Activated CD4-positive, alpha-beta T cell treated with anti-CD3 and anti-CD28 coated beads, Interleukin-2, amount 50 U/mL, for 4 hours (primary cell): Measurements from ENCODE around the gene TGFBI.

Experiments used
- DNase-seq, 2 experiments: peaks; one replicate each; pipeline ENCODE4 v3.0.0-alpha.2; 2020

The TGFBI gene

DNA sequence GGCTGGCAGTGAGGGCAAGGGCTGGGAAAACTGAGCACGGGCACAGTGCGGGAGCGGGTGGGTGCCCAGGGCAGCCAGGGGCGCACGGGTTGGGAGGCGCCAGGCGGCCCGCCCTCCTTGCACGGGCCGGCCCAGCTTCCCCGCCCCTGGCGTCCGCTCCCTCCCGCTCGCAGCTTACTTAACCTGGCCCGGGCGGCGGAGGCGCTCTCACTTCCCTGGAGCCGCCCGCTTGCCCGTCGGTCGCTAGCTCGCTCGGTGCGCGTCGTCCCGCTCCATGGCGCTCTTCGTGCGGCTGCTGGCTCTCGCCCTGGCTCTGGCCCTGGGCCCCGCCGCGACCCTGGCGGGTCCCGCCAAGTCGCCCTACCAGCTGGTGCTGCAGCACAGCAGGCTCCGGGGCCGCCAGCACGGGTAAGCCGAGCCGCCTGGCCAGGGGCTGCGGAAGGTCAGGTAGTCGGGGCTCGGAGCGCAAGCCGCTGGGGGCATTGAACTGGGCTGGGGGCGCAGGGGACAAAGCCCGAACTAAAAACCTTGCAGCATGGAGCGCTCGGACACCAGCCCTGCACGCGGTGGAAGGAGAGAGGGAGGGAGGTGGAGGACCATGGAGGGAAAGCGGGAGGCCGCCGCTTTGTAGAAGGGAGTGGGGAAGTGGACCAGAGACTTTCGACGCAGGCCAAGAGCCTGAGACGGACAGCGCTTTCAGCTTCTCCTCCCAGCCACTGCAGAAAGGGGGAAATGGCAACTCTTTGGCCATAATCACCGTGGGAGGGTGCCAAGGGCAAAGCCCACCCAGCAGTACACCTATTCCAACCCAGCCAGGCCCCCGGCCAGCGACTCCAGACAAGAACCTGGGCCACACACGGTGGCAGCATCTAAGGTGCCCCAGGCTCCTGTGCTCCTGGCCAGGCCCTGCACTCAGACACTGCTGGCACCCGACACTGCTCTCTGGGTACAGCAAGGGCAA is at the start of gene TGFBI:
Gene TGFBI (plus strand): TSS at position 207 of the 961 bp plus-strand sequence. CDS start 68 bp downstream, at position 275.
- DNase-seq, result no peak

DNA sequence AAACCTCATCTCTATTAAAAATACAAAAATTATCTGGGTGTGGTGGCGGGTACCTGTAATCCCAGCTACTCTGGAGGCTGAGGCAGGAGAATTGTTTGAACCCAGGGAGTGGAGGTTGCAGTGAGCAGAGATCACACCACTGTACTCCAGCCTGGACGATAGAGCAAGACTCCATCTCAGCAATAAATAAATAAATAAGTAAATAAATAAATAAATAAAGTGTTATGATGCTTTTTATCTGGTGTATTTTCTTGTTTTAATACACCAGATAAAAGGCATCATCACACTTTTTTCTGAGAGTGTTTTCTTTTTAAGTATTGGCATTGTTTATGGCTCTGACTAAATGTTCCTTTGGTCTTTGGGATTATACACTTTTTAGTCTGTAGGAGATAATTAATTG is 49.8 kb upstream of the TGFBI start:
- DNase-seq, result no peak

GRCh38 chr5:135979510-135979909 is 49.3 kb upstream of the TGFBI start:
- no peak for DNase-seq

GRCh38 chr5:135980620-135981019 is 48.2 kb upstream of the TGFBI start:
- DNase-seq, result no peak

DNA sequence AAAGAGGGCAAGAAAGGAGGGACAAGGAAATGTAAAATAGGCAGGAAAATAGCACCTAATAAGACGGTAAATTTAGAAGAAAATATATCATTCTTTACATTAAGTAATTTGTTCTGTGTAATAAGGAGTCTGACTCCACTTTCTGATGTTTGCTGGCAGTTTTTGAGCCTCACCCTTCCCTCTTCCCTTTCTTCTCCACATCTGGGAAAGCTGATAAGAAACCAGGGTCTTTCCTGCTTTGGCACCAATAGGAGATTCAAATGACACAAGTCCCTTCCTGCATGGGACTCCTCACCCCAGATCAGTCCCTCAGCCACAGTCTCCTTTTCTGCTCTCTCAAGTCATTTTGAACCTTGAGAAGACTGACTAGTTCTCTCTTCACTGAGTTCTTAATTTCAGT is 42.8 kb upstream of the TGFBI start:
- no peak for DNase-seq

- no peak for DNase-seq
These were observed 42.4 kb upstream of the TGFBI start for GRCh38 chr5:135986401-135986800.

DNA sequence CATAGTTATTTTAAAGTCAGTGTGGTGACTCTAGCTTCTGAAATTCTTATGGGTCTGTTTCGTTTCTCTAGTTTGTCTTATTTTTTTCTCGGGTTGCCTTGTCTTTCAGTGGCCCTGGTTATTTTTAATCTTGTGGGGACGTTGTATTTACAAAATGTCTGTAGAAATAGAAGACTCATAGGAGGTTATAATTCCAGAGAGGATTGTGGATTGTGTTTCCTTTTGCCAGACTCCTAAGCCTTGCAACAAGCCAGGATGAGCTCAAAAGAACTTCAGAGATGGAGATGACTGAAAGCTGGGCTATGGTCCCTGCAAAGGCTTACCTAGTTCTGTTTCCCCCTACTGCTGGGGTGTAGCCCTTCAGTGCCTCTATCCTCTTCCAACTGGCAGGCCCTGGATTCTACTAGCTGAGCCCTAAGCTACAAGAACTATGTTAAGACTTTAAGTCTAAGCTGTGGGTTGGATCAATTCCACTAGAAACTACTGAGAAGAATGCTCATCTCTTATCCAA is 41.8 kb upstream of the TGFBI start:
- DNase-seq, result no peak

- DNase-seq, result no peak
These were observed 40.2 kb upstream of the TGFBI start for GRCh38 chr5:135988546-135988945.

DNA sequence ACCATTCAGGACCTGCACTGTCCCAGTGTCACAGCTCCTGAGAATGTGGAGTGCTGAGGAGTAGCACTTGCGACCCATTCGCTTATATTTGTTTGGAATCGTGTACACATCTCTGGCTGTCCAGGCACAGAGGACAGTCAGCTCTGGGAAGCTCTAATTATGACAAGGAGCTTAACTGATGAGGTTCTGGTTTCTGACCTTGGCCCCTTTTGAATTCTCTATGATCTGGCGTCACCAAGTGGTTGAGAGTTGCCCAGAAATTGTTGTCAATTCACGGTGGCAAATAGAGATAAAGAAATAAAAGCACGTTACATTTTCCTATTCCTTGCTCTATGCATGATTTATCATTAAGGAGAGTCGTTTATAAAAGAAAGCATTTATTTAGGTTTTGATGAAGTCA is 39.1 kb upstream of the TGFBI start:
- DNase-seq, result no peak

DNA sequence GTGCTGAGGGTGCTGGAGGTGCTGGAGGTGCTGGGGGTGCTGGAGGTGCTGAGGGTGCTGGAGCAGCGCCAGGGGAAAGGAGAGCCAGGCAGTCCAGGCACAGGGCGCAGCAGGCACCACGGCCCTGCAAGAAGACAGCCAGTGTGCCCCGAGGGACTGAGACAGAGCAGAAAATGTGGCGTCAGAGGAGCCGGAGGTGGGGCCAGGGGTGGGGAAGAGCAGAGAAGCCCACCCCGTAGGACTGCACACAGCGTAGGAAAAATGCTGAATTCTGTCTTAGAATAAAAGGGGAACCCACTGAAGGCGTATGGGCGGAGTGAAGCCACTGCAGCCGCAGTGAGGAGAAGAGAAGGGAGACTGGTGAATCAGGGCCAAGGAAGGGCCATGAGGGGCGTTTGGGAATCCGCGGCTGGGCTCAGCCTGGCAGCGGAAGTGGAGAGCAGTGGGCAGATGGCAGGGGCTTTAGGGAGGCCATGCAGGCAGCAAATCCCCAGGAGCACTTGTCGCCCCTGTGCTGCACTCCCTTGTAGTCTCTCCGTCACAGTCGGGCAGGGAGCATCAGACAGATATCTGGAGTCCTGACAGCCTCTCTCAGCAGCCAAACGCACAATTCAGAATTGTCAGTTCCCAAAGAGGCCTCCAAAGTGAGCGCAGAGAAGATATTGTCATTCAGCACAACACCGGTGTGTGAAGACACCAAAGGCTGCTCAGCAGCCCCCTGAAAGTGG is 38.1 kb upstream of the TGFBI start:
- DNase-seq, result no peak

DNA sequence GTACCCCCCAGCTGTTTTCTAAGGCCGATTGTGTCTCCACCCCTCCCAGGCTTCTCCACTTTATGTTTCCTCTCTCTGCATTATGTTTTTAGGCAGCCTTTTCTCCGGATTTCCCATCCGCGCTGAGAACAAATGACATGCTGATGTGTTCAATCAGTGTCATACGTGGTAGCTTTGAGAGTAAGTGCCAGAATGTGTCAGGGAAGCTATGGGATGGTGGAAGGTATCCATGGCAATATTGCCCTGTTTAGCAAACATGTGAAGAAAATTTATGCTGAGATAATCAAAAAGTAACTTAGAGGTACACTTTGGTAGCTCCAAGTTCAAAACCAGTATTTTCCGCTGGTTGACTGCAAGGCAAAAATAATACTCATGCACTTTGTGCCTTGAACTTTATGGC is 37.4 kb upstream of the TGFBI start:
- DNase-seq, result no peak

- DNase-seq, result no peak
These were observed 35.4 kb upstream of the TGFBI start for GRCh38 chr5:135993335-135993879.

DNA sequence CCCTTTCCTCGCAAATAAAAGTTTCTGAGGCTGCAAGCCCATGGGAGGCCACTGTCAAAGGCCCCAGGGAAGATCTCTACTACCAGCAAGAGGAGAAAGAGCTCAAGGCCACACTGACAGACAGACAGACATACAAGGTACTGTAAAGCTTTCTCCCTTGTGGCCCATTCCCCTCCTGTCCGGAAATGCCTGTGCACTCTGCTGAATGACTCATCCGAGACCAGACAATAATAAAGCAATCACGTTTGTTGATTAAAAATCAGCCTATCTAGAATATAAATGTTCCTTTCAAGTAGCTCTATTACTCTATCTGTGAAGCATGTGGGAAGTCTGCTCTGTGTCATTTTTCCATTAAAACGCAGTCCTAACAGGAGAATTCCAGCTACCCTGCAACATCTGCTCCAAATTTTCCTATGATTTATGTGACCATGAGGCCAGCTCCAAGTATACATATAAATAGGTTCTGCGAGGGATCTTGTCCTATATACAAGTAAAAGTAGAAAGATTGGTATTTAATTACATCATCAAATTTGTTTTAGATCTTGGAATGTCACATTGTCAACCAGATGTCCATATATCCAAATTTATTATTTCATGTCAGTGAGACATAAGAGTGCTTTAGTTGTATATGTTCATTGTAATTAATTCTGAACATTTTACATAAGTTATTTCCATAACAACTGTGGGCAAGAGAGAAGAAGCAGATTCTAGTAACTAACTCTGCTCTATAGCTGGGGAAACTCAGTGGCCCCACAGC is 34.7 kb upstream of the TGFBI start:
- DNase-seq, result no peak

- no peak for DNase-seq
These were observed 32.8 kb upstream of the TGFBI start for GRCh38 chr5:135995976-135996375.

DNA sequence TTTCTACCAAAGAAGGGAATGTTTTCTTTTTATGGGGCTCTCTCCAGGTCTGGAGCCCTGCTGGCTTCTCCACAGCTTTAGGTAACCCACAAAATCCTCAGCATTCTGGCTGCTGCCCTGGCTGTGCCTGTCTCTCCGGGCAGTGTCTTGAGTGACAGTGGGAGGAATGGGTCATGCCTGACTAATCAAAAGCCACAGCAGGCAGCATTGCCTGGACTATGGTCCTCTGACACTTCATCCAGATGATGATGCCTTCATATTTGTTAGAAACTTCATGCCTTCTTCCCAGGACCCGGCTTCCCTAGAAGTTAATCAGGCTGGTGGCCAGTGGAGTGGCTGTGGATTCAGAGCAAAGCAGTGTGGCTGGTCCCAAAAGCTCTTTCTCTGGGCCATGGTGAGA is 32.2 kb upstream of the TGFBI start:
- DNase-seq, result no peak

- no peak for DNase-seq
These were observed 31.0 kb upstream of the TGFBI start for GRCh38 chr5:135997673-135998335.

- no peak for DNase-seq
These were observed 29.9 kb upstream of the TGFBI start for GRCh38 chr5:135998889-135999288.

DNA sequence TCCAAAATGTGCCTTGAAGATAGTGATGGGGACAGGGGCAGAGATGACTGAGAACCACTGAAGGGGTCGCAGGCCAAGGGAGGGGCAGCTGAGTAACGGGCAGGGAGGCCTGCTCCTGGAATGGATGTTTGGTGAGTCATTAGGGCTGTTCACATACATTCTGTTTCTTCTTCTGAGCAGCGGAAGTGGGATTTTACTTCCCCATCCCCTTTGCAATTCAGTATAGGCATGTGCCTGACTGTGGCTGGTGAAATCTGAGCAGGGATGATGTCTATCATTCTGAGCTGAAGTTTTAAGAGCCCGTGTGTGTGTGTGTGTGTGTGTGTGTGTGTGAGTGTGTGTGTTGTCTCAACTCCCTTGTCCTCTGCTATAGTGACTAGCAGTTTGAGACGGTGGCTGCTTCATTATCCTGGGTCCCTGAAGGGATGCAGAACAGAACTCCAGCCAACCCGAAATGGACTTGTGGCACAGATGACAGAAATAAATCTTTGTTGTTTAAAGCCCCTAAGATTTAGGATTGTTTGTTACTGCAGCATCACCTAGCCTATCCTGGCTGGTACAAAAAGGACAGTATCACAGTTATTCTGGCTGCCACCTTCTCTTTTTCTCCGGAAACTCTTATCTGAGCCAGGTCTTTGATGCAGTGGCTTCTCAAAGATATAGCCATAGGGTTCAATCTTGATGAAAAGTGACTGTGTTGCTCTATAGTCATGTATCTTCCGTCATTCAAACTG is 29.2 kb upstream of the TGFBI start:
- no peak for DNase-seq

GRCh38 chr5:136000147-136000546 is 28.6 kb upstream of the TGFBI start:
- no peak for DNase-seq

DNA sequence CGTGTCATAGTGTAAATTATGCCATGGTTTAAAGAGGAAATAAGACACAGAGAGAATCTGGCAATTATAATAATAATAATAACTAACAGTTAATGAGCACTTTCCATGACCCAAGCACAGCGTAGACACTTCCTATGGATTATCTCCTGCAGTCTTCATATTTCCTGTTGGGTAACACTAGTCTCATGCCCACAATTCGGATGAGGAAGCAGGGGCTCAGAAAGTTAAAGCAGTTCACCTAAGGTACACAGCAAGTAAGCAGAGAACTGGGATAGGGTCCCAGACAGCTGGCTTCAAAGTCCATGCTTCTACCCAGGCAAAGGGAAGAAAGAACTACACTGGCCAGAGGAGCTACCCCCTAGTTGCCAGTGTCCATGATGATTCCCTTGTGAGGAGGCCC is 27.9 kb upstream of the TGFBI start:
- no peak for DNase-seq

GRCh38 chr5:136001466-136001981 is 27.3 kb upstream of the TGFBI start:
- no peak for DNase-seq
